ENCODE measurements around the gene ANAPC4.

GRCh38 chr4:25401066-25401465 is 24.0 kb downstream of the ANAPC4 start:
- TF ChIP-seq CTCF (IDR thresholded peaks at IDR 0.05 in 4 of 5, conservative IDR thresholded peaks at IDR 0.05 in 1 of 5) (no peak), POLR2A (IDR thresholded peaks at IDR 0.05) (no peak)

Data from gastrocnemius medialis (tissue), 4 donors.